Chondrocyte (in vitro differentiated cells): ENCODE results near the gene DPYD. TPM values are rescaled to one million over a fixed set of nuclear protein-coding genes. Genes with fewer than 3 reads are reported as not detected.
A peak's percentile ranks its signal among the peaks of the same experiment; 100 is the strongest.

Experiments used
- DNase-seq: peaks from one replicate; pipeline ENCODE4 v3.0.0; 2021; ENCODE audit warnings: mixed read lengths, low spot score
- H3K27ac Mint-ChIP-seq: one replicate; pipeline ENCODE4 v1.8.0; 2021; ENCODE audit warnings: mild to moderate bottlenecking, moderate library complexity, mixed read lengths; ENCODE audit not compliant: unreplicated experiment
- H3K27me3 Mint-ChIP-seq: 2 replicates; pipeline ENCODE4 v1.8.0; 2021; ENCODE audit warnings: low read depth, mixed read lengths
- H3K36me3 Mint-ChIP-seq: 2 replicates; pipeline ENCODE4 v1.8.0; 2021; ENCODE audit warnings: low read depth, mixed read lengths
- H3K4me1 Mint-ChIP-seq: 2 replicates; pipeline ENCODE4 v1.8.0; 2021; ENCODE audit warnings: low read depth, mild to moderate bottlenecking, mixed read lengths
- H3K4me3 Mint-ChIP-seq: one replicate; pipeline ENCODE4 v1.8.0; 2021; ENCODE audit warnings: mild to moderate bottlenecking, moderate library complexity, mixed read lengths; ENCODE audit not compliant: unreplicated experiment
- H3K9me3 Mint-ChIP-seq: 2 replicates; pipeline ENCODE4 v1.8.0; 2021; ENCODE audit warnings: low read depth, mixed read lengths
- total RNA-seq: library from RNA; stranded (reverse); gene quantifications from 3 replicates; pipeline ENCODE4 v1.2.1, GENCODE V29; 2021
- TF ChIP-seq, protein P1 (sequence below): fragments of 200-600 bp; sonication (generic); IDR thresholded peaks from 2 replicates; pipeline ENCODE4 v1.5.0; 2021; ENCODE audit warnings: antibody characterized with exemption, mild to moderate bottlenecking, moderate library complexity

The DPYD gene
- total RNA-seq, 1 donor from 2014 or later: 5.3 TPM

DNA sequence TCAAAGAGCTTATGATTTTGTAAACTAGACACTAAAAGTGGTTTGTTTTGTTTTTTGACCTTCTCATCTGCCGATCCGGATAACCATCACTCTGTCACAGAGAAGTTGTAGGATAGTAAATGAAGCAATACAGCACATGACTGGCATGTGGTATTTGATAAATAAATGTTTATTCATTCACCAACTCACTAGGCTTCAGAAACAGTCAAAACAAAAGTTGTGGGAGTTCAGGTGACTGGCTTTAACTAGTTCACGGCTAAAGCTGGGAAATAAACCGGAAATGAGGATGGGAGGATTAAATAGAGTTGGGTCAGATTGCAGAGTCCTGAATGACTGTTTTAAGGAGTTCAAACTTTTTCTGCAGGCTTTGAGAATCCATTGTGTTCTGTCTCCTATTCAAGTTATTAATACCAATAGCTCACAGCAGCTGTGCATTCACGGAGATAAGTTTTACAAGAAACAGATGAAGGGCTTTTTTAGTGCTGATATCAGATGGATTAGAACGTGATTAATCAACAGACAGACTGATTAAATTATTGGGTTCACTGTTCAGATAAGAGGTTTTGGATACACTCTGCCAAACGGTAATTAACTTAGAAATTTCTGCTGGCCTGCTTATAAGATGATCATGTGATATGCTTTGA, 463.3 kb downstream of the DPYD start:
- H3K4me1 Mint-ChIP-seq: no peaks in the 10 kb centered on the region
- no peak for DNase-seq
- H3K27ac Mint-ChIP-seq: no peak overlapping the region
- H3K4me3 Mint-ChIP-seq: no peak overlapping the region
- H3K9me3 Mint-ChIP-seq: no peaks in the 10 kb centered on the region
- no peaks in the 10 kb centered on the region for H3K27me3 Mint-ChIP-seq
- TF ChIP-seq, protein P1, sequence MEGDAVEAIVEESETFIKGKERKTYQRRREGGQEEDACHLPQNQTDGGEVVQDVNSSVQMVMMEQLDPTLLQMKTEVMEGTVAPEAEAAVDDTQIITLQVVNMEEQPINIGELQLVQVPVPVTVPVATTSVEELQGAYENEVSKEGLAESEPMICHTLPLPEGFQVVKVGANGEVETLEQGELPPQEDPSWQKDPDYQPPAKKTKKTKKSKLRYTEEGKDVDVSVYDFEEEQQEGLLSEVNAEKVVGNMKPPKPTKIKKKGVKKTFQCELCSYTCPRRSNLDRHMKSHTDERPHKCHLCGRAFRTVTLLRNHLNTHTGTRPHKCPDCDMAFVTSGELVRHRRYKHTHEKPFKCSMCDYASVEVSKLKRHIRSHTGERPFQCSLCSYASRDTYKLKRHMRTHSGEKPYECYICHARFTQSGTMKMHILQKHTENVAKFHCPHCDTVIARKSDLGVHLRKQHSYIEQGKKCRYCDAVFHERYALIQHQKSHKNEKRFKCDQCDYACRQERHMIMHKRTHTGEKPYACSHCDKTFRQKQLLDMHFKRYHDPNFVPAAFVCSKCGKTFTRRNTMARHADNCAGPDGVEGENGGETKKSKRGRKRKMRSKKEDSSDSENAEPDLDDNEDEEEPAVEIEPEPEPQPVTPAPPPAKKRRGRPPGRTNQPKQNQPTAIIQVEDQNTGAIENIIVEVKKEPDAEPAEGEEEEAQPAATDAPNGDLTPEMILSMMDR: no peak
- no peaks in the 10 kb centered on the region for H3K36me3 Mint-ChIP-seq

DNA sequence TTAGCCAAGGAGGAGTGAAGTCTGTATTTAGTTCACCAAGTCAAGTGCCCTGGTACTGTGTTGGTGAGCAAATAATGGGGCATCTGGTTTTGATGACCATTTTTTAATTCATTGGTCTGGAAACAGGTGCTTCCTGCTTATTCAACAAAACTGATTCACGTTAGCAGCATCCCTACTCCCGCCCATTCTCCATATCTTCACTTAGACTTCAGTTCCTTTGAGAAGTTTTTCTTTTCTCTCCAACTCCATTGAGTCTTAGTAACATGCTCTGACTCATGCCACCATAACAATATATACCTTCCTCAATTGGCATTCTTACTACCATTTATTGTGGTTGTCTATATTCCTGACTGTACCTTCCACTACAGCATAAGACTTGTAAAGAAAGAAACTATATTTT, 468.9 kb downstream of the DPYD start:
- no peak for DNase-seq
- H3K9me3 Mint-ChIP-seq: no peaks in the 10 kb centered on the region
- TF ChIP-seq, protein P1: no peak

DNA sequence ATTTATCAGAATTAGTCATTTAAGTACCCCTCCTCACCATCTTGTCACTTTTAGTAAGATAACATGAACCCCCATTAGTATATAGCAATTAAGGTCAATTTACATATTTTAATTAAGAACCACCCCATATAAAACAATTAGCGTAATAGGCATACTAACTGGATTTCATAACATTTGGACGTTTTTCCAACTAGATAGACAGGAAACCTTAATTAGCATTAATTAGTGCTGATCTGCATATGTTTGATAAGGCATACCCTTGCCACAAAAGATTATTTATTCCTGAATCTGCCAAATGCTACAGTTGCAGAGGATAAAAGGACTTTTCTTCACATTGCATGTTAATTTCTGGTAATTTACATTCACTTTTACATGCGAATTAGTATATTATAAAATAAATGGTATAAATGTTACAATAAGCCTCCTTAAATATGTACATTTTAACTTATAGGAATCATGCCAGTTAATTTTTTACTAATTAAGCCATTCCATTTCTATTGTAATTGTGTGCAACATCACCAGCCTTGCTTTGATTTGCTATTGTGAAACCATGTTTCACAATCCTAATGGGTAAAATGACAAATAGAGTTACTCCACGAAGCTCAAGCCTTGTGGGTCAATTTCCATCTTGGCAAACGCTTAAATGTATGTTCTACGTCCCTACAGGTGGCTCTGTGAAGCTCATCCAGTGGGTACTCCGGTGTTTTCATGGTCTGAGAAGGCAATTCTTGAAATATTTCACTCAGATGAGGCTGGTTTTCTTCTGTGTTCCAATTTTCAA, 469.6 kb downstream of the DPYD start:
- TF ChIP-seq, protein P1: no peak
- Mint-ChIP-seq H3K4me3 (no peak overlapping the region), H3K27ac (no peak overlapping the region), H3K36me3 (no peaks in the 10 kb centered on the region), H3K9me3 (no peaks in the 10 kb centered on the region), H3K27me3 (no peaks in the 10 kb centered on the region), H3K4me1 (no peaks in the 10 kb centered on the region)
- DNase-seq: no peak

More for the DNA sequence above, 468.9 kb downstream of the DPYD start:
- Mint-ChIP-seq H3K27ac (no peak overlapping the region), H3K4me3 (no peak overlapping the region), H3K27me3 (no peaks in the 10 kb centered on the region), H3K36me3 (no peaks in the 10 kb centered on the region), H3K4me1 (no peaks in the 10 kb centered on the region)

DNA sequence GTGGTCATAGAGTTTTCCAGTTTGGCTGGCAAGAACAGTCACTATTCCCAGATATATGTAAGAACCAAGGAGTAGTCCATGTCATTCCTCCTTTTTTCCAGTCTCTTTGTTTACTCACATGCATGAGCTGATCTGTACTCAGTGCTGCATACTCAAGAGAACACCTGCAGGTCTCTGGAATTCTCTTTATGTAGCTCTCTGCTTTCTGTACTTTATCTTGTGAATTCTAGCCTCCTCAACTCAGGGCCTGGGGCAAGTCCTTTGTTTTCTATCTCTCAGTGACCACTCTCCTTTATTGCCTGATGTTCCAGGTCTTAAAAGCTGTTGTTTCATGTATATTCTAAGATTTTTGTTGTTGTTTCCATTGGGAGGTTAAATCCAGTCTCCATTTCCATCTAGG, 478.9 kb downstream of the DPYD start:
- no peaks in the 10 kb centered on the region for H3K36me3 Mint-ChIP-seq
- H3K4me3 Mint-ChIP-seq: no peak overlapping the region
- no peaks in the 10 kb centered on the region for H3K9me3 Mint-ChIP-seq

DNA sequence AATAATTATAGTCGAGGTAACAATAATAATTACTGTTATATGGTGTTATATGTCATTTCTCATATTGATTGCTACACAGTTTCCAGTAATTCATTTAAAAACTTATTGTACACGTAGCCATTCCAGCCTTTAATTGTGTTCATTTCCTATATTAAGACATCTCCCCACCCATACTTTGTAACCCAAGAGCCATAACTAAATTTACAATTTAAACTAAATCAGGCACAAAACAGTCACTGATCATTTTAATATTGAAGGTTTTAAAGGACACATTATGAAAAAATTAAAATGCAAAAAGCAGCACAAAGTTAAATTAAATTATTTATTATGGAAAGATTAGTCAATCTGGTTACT, 487.0 kb downstream of the DPYD start:
- Mint-ChIP-seq H3K27ac (peak overlapping the region; percentile 33), H3K4me1 (peaks cover 23% of the 10 kb centered on the region), H3K4me3 (no peak overlapping the region), H3K36me3 (no peaks in the 10 kb centered on the region), H3K9me3 (peaks cover 3% of the 10 kb centered on the region), H3K27me3 (no peaks in the 10 kb centered on the region)
- TF ChIP-seq, protein P1: no peak
- no peak for DNase-seq

More for the DNA sequence above, 478.9 kb downstream of the DPYD start:
- TF ChIP-seq, protein P1: no peak
- H3K4me1 Mint-ChIP-seq: no peaks in the 10 kb centered on the region
- H3K27me3 Mint-ChIP-seq: no peaks in the 10 kb centered on the region
- no peak overlapping the region for H3K27ac Mint-ChIP-seq
- DNase-seq: no peak
